ENCODE data around the gene RTL1.

RTL1 gene

GRCh38 chr14:100832311-100832960 is 71.1 kb downstream of the RTL1 start:
- no peak for TF ChIP-seq CTCF (IDR thresholded peaks at IDR 0.05; ENCODE audit: low read depth, low read length, missing control alignments)
- no peak overlapping the region for H3K4me3 ChIP-seq (ENCODE audit: low read depth, low read length)
- no peak for DNase-seq (ENCODE audit: low read depth)

GRCh38 chr14:100830681-100831080 is 72.8 kb downstream of the RTL1 start:
- DNase-seq (ENCODE audit: low read depth), result no peak
- no peak overlapping the region for H3K4me3 ChIP-seq (ENCODE audit: low read depth, low read length)
- TF ChIP-seq CTCF (IDR thresholded peaks at IDR 0.05; ENCODE audit: low read depth, low read length, missing control alignments), result no peak

Data from GM12864 (cell line).